Measurements from ENCODE around the gene ARPC5L. TPM values are rescaled to one million over a fixed set of nuclear protein-coding genes. Genes with fewer than 3 reads are reported as not detected.

The ARPC5L gene
- total and polyA plus RNA-seq, 2 donors from 2014 or later = 31.7 to 52.7 TPM

GRCh38 chr9:124829334-124829669 is 32.6 kb upstream of the ARPC5L start:
- H3K9ac ChIP-seq (ENCODE audit: low read length in 3 of 3) = no peak overlapping the region
- no peak overlapping the region for H3K4me3 ChIP-seq (ENCODE audit: low read length in 3 of 3)
- DNase-seq (peak in 1 of 5 donors; percentile 1), FAIRE-seq (no peak)
- no peak overlapping the region for H3K27ac ChIP-seq (ENCODE audit: low read depth in 2 of 2, low read length in 2 of 2)
- no peaks in the 10 kb centered on the region for H3K27me3 ChIP-seq (ENCODE audit: control insufficient read depth, insufficient read depth, low read length)
- H3K9me3 ChIP-seq (ENCODE audit: control insufficient read depth in 2 of 3, insufficient read depth in 1 of 3, low read length in 3 of 3) = no peaks in the 10 kb centered on the region
- intact Hi-C loops (cut with DNase I) = no loop called here
- peaks cover 0 to 3% (median 0%) of the 10 kb centered on the region in 3 donors for H3K4me1 ChIP-seq (ENCODE audit: control insufficient read depth in 2 of 3, insufficient read depth in 2 of 3, low read depth in 1 of 3, low read length in 3 of 3)
- no peak for TF ChIP-seq CTCF (IDR thresholded peaks at IDR 0.05; ENCODE audit: borderline replicate concordance, extremely low read depth, insufficient read depth)
- no peaks in the 10 kb centered on the region for H3K36me3 ChIP-seq (ENCODE audit: control insufficient read depth in 2 of 3, insufficient read depth in 3 of 3, low read length in 3 of 3)

- TF ChIP-seq CTCF (IDR thresholded peaks at IDR 0.05; ENCODE audit: borderline replicate concordance, extremely low read depth, insufficient read depth) = no peak
- no peak overlapping the region for H3K9ac ChIP-seq (ENCODE audit: low read length in 3 of 3)
- no peak overlapping the region for H3K27ac ChIP-seq (ENCODE audit: low read depth in 2 of 2, low read length in 2 of 2)
- DNase-seq = no peak
- no peaks in the 10 kb centered on the region for H3K9me3 ChIP-seq (ENCODE audit: control insufficient read depth in 2 of 3, insufficient read depth in 1 of 3, low read length in 3 of 3)
- H3K27me3 ChIP-seq (ENCODE audit: control insufficient read depth, insufficient read depth, low read length) = no peaks in the 10 kb centered on the region
- intact Hi-C loops (cut with DNase I) = no loop called here
- no peak for FAIRE-seq
- no peaks in the 10 kb centered on the region for H3K36me3 ChIP-seq (ENCODE audit: control insufficient read depth in 2 of 3, insufficient read depth in 3 of 3, low read length in 3 of 3)
- peaks cover 0 to 14% (median 8%) of the 10 kb centered on the region in 3 donors for H3K4me1 ChIP-seq (ENCODE audit: control insufficient read depth in 2 of 3, insufficient read depth in 2 of 3, low read depth in 1 of 3, low read length in 3 of 3)
- no peak overlapping the region for H3K4me3 ChIP-seq (ENCODE audit: low read length in 3 of 3)
These were observed 31.3 kb upstream of the ARPC5L start for GRCh38 chr9:124830593-124830992.

- Histone ChIP-seq H3K4me3 (ENCODE audit: low read length in 3 of 3) (no peak overlapping the region), H3K27me3 (ENCODE audit: control insufficient read depth, insufficient read depth, low read length) (no peaks in the 10 kb centered on the region), H3K9ac (ENCODE audit: low read length in 3 of 3) (no peak overlapping the region), H3K27ac (ENCODE audit: low read depth in 2 of 2, low read length in 2 of 2) (no peak overlapping the region), H3K36me3 (ENCODE audit: control insufficient read depth in 2 of 3, insufficient read depth in 3 of 3, low read length in 3 of 3) (no peaks in the 10 kb centered on the region), H3K4me1 (ENCODE audit: control insufficient read depth in 2 of 3, insufficient read depth in 2 of 3, low read depth in 1 of 3, low read length in 3 of 3) (peaks cover 0 to 14% (median 9%) of the 10 kb centered on the region in 3 donors), H3K9me3 (ENCODE audit: control insufficient read depth in 2 of 3, insufficient read depth in 1 of 3, low read length in 3 of 3) (no peaks in the 10 kb centered on the region)
- intact Hi-C loops (cut with DNase I) = no loop called here
- no peak for TF ChIP-seq CTCF (IDR thresholded peaks at IDR 0.05; ENCODE audit: borderline replicate concordance, extremely low read depth, insufficient read depth)
- FAIRE-seq = no peak
- DNase-seq = peak in 1 of 5 donors; percentile 59
These were observed 30.1 kb upstream of the ARPC5L start for GRCh38 chr9:124831642-124832364.
